SIG-M5 treated with dmso at 0.1 percent for 504 hours (cell line): ENCODE measurements around the gene BOLA3.
"Not testable (repeated sequence)": the region's sequence is repeated elsewhere in the genome, so short reads cannot be mapped to it uniquely, and the experiment has no call there.

ENCODE experiments used
- DNase-seq: peaks from one replicate; lab custom pipeline; 2025; ENCODE audit not compliant: unreplicated experiment; lab: John Stamatoyannopoulos, UW

The BOLA3 gene

DNA sequence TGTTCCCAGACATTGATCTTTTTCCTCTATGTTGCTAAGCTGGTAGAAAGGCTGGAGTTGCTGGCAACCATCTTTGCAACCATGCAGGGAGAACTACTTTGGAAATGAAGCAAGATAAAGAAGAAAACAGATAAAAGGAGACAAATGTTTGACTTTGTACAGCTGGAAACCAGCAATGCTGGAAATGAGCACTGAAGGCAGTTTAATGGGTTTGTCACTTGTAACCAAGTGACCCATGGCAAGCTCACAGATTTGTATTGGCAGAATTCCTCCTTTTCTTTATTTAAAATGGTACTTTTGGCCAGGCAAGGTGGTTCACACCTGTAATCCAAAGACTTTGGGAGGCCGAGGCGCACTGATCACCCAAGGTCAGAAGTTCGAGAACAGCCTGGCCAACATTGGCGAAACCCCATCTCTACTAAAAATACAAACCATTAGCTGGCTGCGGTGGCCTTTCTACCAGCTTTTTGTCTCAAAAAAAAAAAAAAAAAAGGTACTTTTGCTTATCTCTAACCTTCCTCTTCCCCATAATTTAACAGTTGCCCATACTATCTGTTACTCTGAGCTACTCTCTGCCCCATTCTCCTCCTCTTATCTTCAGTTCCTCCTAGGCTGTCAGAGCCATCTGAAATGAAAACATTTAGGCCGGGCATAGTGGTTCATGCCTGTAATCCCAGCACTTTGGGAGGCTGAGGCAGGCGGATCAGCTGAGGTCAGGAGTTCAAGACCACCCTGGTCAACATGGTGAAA lies 2.0 kb upstream of the BOLA3 start:
- no peak for DNase-seq

DNA sequence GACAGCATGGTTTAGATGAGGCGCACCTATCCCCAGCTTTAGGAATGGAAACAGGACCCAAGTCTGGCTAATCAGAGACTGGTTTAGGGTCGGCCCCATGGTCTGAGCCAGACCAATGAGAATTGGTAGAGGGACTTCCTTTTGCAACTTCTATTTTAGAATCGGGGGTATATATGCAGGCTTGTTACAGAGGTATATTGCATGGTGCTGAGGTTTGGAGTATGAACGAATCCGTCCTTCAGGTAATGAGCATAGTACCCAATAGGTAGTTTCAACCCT lies 1.5 kb upstream of the BOLA3 start:
- DNase-seq, result no peak

DNA sequence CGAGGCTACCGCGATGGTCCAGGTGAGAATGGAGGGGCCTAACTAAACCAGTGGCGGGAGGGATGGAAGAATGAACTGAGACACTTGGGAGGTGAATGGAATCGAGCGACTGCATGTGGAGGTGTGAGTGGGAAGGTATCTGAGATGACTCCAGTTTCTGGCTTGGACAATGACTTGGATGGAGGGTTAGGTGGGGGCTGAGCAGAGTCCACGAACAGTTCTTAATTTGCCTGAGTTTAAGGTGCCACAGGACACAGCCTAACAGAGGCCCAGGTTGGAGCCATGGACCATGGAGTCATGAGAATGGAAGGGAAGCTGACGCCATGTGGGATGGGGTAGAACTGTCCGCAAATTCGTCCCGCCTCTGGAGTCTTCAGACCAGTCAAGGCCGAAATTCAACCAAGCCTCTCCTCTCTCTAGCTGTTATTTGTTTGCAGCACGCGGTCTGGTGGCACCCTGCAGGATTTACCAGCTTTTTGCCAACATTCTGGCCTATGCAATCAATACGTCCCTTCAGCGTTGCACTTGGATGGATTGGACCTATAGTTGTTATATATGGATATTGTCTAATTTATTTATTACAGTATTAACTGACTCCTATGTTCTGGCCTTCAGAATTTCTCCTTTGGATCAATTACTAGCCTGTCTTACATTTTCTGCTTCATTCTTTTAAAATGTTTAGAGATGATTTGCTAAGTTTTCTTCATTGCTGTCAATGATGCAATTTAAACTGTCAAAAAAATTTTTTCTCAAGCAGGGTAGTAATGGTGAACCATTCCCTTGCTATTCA lies 940 bp upstream of the BOLA3 start:
- no peak for DNase-seq

DNA sequence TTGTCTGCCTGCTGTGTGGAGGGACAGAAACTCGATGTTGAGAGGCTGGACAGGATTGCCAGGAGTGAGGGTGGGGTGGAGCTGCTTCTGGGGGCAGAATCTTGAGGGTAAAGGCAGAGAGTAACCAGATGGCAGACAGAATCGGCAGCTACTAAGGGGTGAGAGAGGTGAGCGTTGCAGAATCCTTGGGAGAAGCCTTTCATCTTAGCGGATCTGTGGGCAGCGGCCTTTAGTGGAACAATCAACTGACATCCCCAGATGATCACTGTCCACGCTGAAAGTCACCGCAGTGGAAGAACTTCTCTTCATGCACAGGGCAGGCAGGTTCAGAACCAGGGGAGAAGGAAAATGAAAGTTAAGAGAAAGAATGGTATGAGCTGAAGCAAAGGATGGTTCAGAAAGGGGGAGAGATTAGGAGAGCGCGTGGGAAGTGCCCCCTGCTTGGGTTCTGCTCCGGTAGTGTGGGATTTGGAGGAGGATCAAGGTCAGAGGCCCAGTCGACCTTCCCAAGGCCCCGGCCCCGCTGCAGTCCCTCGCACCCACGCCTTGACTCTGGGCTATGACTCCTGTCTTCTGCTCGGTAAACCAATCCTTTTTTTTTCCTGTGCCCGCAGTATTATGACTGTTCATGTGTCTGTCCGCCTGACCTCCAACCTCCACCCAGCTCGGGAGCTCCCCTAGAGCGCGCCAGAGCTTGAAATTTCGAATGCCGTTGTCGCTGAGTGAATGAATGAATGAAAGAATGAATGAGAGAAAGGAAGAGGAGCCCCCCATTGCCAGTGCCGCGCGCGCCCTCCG lies 584 bp downstream of the BOLA3 start:
- DNase-seq, result peak; percentile 69

DNA sequence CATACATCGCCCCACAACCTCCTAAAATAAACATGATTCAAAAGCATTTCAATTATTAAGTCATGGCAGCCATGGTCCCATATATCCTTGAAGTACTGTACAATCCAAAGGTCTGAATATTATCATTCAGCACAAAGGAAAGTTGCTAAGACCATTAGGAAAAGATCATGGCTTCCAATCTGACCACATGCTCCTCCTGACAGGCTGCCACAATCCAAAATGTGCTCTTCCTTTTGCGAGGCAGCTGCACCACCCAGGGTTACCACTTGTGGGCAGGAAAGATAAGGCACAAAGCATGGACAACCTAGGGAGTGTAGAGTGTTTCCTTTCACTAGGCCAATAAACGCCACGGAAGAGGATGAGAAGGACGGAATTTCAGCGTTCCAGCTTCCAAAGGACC lies 5.4 kb downstream of the BOLA3 start:
- peak; percentile 38 for DNase-seq

DNA sequence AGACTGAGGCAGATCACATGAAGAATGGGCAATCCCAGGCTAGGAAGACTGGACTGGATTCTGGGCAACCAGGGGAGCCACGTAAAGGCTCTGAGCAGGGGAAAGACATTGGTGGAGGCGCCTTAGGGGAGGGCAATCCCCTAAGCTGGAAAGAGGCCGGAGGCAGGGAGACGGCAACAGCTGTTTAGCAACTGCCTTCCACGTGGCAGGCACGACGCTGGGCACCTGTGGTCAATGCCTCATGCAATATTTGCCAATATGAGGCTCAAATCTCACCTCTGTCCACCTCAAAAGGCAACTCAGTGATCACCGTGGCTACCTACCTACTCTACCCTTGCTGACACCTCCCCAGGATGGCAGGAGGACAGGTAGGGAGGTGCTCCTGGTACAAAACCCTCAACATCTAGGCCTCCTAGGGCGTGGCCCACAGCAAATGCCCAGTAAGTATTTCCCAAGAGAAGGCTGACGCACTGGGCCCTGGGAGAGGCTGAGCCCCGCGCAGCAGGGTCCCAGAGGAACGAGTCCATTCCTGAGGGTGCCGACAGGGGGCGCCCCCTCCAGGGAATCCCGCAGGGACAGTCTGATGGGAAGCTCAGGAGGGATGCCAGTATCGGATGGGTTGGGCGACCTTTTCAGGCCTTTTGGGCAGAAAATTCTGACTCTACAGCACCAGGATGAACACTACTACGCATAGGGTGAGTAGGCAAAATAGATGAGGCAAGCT lies 8.9 kb downstream of the BOLA3 start:
- DNase-seq, result no peak

DNA sequence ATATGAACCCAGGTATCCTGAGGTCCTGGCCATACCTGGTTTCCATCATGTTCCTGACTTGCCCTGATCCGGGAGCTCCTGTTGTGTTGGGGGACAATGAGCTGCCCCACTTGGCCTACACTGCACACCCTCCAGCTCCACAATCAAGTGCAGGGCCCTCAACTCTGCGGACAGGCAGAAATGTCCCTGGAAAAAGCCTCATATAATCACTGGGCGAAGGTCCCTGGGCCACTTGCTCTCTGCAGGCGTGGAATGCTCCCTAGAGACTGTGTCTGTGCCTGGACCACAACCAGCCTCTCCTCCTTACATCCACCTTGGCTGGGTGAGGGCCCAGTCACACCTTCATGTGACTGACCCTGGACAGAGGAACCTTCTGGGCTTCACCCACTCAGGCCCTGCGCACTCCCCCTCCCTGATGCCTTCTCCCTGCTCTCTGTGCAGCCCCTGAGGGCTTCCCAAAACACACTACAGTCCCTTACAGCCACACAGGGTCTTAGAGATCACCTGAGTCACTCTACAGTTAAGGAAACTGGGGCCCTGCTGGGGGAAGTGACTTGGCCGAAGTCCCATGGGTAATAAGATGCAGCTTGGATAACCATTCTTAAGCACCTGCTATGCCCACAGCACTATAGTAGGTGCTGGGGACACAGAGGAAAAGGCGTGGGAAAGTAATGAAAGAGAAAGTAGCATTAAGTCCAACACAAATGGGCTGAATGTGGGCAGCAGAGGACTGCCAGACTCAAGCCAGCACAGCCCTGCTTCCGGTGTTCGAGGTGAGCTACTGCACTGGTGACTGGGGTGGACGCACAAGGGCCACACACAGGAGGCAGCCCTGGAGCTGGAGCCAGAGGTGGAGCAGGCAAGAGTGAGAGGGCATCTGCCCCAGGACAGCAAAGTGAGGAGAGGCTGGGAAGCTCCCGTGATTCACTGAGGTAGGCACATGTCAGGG lies 9.8 kb downstream of the BOLA3 start:
- DNase-seq, result no peak

DNA sequence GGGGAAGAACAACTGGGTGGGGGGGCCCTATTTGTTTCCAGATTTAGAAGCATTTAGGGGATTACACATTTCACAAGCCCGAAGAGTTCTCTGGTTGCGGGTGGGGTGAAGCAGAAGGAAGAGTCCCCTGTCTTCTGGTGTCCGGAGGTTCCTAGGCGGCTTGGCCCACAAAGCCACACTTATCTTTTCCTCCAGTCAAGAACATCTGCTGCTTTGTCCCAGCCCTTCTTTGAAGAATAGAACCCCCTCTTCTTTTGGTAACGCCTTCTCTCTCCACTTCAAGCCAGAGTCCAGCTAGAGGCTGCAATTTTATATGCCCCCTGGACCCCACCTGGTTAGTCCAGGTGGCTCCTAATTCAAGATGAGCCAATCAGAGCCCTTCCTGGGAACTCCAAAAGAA lies 15.8 kb downstream of the BOLA3 start:
- no peak for DNase-seq

DNA sequence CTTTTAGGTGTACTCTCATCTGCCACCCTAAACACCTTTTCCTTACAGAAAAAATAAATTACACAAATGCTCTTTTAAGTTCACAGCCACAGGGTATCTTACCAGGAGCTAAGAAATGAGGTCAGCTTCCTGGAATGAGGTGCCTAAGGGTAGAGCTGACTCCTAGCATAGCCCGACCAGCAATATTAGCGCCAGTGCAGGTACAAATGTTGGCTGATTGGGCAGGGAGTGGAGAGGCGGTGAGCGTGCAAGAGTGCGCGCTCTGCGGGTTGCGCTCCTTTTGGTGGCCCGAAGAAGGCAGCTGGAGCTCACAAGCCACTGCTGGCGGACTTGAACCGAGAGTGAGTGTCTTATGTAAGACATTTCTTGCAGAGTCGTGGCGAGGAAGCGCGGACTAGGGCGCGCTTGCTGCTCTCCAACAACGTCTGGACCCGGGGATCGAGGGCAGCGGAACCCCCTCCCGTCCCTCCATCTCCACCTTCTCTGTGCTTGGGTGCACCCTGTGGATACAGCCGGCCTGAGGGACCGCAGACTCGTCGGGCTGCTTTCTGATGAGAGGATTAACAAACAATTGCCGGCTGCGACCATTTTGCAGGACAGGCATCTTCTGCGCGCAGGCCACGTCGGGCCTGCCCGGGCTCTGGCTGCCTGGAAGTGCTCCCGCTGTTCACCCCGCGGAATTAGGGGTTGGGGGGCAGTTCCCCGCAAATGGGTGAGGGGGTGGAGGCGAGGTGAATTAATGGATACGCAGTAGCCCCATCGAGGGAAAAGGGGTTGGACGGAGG lies 17.3 kb downstream of the BOLA3 start:
- DNase-seq, result peak; percentile 46

DNA sequence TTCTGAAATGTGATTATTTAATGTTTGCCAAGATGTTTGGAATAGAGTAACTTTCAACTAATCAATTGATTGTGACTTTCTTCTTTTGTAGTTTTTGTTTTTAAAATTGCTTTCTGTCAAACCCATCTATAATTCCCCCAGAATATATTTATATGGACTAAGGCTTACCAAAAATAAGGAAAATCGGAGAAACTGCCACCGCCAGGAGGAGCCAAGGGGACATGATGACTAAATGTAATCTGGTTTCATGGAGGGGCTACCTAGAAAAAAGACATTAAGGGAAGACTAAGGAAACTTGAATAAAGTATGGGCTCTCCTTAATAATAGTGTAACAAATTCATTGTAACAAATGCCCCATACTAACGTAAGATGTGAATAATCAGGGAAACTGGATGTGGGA lies 19.5 kb downstream of the BOLA3 start:
- no peak for DNase-seq

DNA sequence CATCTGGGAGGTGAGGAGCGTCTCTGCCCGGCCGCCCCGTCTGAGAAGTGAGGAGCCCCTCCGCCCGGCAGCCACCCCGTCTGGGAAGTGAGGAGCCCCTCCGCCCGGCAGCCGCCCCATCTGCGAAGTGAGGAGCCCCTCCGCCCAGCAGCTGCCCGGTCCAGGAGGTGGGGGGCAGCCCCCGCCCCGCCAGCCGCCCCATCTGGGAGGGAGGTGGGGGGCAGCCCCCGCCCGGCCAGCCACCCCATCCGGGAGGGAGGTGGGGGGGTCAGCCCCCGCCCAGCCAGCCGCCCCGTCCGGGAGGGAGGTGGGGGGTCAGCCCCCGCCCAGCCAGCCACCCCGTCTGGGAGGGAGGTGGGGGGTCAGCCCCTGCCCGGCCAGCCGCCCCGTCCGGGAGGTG lies 23.8 kb downstream of the BOLA3 start:
- DNase-seq, result not testable (repeated sequence)

DNA sequence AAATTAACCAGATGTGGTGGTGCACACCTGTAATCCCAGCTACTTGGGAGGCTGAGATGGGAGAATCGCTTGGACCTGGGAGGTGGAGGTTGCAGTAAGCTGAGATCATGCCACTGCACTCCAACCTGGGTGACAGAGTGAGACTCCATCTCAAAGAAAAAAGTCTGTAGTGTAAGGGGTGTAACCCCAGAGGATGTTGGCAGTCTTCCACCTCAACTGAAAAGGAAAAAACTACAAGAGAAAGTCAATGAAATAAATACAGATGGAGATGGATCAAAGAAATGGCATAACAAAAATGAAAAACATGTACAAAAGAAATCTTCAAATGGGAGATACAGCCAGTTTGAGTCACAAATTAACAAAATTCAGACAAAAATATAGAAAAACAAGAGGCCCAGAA lies 25.9 kb downstream of the BOLA3 start:
- not testable (repeated sequence) for DNase-seq

DNA sequence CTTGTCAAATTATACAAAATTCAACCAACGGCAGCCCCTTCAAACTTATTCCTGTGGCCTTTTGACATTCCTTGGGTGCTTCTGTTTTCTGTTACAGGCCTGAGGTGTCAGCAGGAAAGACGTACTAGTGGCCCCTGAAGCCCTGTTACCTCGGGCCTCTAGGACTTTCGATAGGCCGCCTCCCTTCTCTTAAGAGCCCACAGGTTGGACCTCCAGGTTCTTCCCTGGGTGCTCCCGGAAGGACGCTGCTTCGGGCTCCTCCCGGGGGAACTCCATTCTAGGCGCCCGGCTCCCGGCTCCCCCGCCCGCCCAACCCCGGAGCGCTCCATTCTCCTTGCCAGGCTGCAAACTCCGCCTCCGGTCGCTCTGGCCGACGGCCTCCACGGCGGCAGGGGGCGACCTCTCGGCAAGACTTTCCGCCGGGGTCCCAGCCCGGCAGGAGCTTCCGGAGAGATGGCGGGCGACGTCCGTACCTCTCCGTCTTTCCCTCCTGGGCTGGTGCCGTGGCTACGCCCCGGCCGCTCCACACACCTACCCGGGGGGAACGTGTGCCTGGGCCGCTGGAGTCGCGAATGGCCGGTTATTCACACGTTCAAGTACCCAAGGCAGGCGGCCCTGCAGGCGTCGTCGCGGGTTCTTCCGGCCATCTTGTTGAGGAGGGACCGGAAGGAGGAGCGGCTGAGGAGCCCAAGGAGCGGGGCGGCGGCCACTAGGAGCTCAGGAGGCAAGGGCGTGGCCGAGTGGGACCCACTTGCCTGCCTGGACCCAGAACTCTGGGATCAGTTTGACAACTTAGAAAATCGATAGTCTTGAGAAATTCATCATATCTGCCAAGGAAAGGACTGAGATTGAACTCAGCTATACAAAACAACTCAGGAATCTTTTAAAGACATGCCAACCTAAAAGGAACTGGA lies 27.5 kb downstream of the BOLA3 start:
- peak; percentile 73 for DNase-seq

DNA sequence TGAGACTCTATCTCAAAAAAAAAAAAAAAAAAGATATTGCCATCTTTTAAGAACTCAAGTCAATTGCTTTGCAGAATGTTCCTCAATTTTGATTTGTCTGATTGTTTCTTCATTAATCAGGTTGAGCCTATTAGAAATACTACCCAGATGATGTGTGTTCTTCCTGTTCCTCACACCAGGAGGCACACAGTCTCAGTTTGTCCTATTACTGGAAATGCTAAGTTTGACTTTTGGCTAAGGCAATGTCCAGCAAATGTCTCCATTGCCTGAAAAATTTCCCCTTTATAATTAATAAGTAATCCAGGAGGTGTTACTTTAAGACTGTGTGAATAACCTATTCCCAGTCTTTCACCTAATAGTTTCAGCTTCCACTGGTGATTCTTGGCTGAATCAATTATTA lies 28.4 kb downstream of the BOLA3 start:
- DNase-seq, result no peak

DNA sequence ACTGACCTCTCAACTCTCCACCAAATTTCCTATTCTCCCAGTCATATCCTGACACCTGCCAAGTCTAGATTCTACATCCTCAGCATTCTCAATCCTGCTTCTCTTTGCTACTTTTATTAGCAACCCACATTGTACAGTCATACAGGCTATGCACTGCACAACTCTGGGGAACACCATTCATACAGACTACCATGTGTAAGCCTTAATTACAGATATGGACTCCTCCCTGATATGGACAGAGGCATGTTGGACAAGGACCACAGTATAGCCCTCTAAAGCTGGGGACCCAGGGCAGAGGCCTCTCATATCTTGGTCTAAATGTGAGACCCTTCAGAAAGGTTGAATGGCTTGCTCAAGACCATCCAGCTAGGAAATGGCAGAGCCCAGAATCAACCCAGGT lies 36.3 kb downstream of the BOLA3 start:
- DNase-seq, result no peak

DNA sequence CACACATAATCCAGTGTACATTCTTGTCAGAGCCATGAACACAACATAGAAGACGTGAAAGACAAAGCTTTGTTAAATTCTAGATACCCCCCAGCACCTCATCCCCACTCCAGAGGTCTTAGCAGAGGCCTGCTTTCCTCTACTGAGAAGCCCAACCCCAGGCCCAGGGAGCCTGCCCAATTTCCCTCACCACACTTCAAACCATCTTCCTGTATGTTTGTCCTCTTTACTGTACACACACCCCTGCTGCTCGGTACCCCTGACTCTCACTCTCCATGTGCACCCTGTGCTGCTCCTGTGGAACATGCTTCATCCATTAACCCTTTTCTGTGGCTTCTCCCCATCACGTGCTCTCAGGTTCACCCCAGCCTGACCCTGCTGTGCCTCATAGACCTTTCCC lies 37.2 kb downstream of the BOLA3 start:
- DNase-seq, result no peak

DNA sequence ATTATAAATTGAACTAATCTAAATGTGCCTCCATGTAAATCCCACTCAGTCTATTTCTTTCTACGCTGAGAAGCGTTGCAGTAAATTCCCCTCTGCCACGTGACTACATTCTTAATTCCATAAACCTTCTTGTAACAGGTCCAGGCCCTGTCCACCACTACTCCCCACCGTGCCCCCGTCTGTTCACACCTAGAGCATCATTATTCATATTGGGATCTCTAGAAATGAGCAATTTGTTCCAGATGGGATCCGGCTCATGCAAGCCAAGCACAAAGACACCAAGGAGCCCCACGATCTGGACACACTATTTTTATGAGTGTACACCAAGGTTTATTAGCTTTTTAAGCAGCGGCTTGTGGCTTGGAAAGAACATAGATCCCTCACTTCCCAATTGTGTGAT lies 38.2 kb downstream of the BOLA3 start:
- DNase-seq, result no peak

DNA sequence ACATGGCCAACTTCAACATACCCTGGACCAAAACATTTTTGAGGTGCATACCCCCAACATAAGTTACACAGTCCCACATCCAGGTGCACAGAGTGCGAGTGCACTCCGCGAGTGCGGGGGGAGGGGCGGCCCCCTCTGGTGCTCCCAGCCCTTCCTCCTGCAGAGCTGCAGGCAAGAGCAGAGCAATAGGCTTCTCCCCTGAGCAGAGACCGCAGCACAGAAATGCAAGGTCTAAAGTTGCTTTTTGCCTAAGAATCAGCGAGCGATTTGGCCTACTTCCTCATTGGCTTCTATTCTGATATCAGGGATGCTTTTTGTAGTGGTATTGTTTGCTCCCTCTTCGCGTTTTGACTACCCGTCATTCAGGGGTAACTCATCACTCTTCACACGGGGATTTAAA lies 40.6 kb downstream of the BOLA3 start:
- DNase-seq, result no peak
